Measurements from ENCODE around the gene MAP2K5. TPM values are rescaled to one million over a fixed set of nuclear protein-coding genes. Genes with fewer than 3 reads are reported as not detected.

Gene MAP2K5
- total and polyA plus RNA-seq, 10 of the 15 experiments (the other 5 are each of a cell fraction or from before 2014, with no cell fraction given) = 1.3 to 19.4 (median 9.6) TPM

GRCh38 chr15:67838789-67839332 lies 296.4 kb downstream of the MAP2K5 start:
- no TSS peak for BruUV-seq (replicated peaks)
- POLR2A ChIA-PET = no interaction called here
- no peak for TF ChIP-seq ATF3 (IDR thresholded peaks at IDR 0.05; ENCODE audit: borderline replicate concordance, extremely low read depth, low read depth, low read length)
- TF ChIP-seq HDAC2 (IDR thresholded peaks at IDR 0.05) = no peak
- no peak for TF ChIP-seq MAX (IDR thresholded peaks at IDR 0.05; ENCODE audit: low read depth, low read length)
- TF ChIP-seq JUNB (IDR thresholded peaks at IDR 0.05) = no peak
- no peak for TF ChIP-seq ZBED1 (IDR thresholded peaks at IDR 0.05; ENCODE audit: borderline replicate concordance)
- TF ChIP-seq PAX5 (IDR thresholded peaks at IDR 0.05; ENCODE audit: borderline replicate concordance, low read depth, low read length) = no peak
- no peak for TF ChIP-seq SMAD1 (IDR thresholded peaks at IDR 0.05; ENCODE audit: low read depth, partially characterized antibody)
- TF ChIP-seq CREB1 (IDR thresholded peaks at IDR 0.05; ENCODE audit: low read depth) = no peak
- Histone ChIP-seq H3K9ac (ENCODE audit: control insufficient read depth, insufficient read depth, low read length) (no peak overlapping the region), H3K4me3 (peak overlapping the region; percentile 27; the same call in 1 of the 2 replicates), H3K27ac (ENCODE audit: control insufficient read depth, insufficient read depth) (no peak overlapping the region), H3K36me3 (ENCODE audit: control insufficient read depth in 2 of 2, insufficient read depth in 2 of 2, low read length in 1 of 2) (no peaks in the 10 kb centered on the region), H3K27me3 (replicated peaks in 1 of 2; ENCODE audit: control insufficient read depth in 2 of 2, insufficient read depth in 2 of 2, low read length in 1 of 2) (peaks cover 14 to 15% of the 10 kb centered on the region in 2 experiments), H3K4me2 (ENCODE audit: control insufficient read depth, insufficient read depth) (peak overlapping the region; percentile 92), H3K9me3 (replicated peaks; ENCODE audit: control insufficient read depth, insufficient read depth, low read length) (no peaks in the 10 kb centered on the region; the same call in 2 of the 3 replicates), H4K20me1 (ENCODE audit: control insufficient read depth, insufficient read depth) (no peaks in the 10 kb centered on the region; the same call in 1 of the 2 replicates), H3K4me1 (ENCODE audit: control insufficient read depth, insufficient read depth, low read length) (peaks cover 30% of the 10 kb centered on the region), H2AFZ (ENCODE audit: control insufficient read depth, low read depth, low read length) (peak overlapping the region; percentile 79), H3K79me2 (ENCODE audit: control insufficient read depth, insufficient read depth, low read length) (no peaks in the 10 kb centered on the region; the same call in 1 of the 2 replicates)
- SMC1A ChIA-PET (ENCODE audit: uncharacterized antibody, unreplicated experiment) = interaction anchor here (0.7 to 0.8 kb wide), 2 partner anchors 336 to 338 kb away, joined by 3 read pairs; no protein-coding TSS in a partner anchor
- in situ Hi-C loops (cut with MboI) (loop anchor here (5.0 kb wide), 2 partner anchors 382 to 892 kb away; no protein-coding TSS in a partner anchor), intact Hi-C loops (cut with micrococcal nuclease; ENCODE audit: unreplicated experiment) (loop anchor here (5.0 to 10.0 kb wide), 2 partner anchors 234 to 892 kb away; no protein-coding TSS in a partner anchor)
- WGBS (ENCODE audit: insufficient coverage, insufficient replicate concordance, low lambda C conversion rate, missing lambda C conversion rate) = 57% methylated on average over 25 of the region's 25 CpGs
- CTCF ChIA-PET = interaction anchor here (4.6 kb wide), 1 partner anchor 381 kb away, joined by 111 read pairs; no protein-coding TSS in a partner anchor
- DNase-seq (ENCODE audit: low read depth, low spot score) (no peak), FAIRE-seq (no peak), ATAC-seq (no peak)
- RAD21 ChIA-PET (ENCODE audit: unreplicated experiment) = interaction anchor here (1.5 kb wide), 1 partner anchor 418 kb away, joined by 4 read pairs; no protein-coding TSS in a partner anchor

Measured in GM12878 (cell line).